GM21367 (cell line): ENCODE measurements around the gene NDRG2.
"Not testable (repeated sequence)": the region's sequence is repeated elsewhere in the genome, so short reads cannot be mapped to it uniquely, and the experiment has no call there.

ENCODE experiments used
- ATAC-seq: cut with Tn5 transposase; IDR thresholded peaks from one replicate; pipeline ENCODE4 v1.9.1; 2021; ENCODE audit not compliant: unreplicated experiment

The NDRG2 gene

DNA sequence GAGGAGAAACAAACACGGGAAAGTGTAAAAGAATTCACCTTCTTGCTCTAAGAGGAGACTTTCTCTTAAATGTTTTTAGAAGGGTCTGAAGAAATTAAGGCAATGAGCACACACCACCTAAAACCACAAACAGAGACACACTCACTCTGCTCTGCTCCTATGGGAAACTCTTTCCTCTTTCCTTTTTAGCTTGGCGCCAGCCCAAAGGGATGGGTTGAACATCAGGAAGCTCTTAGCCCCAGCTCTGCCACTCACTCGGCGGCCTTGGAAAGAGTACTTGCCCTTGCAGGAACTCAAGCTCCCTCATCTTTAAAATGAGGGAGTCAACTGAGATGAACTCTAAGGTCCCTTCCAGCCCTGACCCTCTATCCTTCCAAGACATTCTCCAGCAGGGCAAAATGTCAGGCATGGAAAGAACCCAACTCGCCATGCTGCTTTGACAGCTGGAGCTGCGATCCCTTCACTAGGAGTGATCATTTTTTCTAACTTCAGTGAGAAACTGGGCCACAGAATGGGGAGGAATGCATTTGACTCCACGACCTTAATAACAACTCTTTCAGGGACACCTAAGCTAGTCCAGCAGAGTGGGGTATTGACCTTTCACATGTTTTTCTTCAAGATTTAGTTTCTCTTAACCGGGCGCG, 31.8 kb upstream of the NDRG2 start:
- no peak for ATAC-seq

DNA sequence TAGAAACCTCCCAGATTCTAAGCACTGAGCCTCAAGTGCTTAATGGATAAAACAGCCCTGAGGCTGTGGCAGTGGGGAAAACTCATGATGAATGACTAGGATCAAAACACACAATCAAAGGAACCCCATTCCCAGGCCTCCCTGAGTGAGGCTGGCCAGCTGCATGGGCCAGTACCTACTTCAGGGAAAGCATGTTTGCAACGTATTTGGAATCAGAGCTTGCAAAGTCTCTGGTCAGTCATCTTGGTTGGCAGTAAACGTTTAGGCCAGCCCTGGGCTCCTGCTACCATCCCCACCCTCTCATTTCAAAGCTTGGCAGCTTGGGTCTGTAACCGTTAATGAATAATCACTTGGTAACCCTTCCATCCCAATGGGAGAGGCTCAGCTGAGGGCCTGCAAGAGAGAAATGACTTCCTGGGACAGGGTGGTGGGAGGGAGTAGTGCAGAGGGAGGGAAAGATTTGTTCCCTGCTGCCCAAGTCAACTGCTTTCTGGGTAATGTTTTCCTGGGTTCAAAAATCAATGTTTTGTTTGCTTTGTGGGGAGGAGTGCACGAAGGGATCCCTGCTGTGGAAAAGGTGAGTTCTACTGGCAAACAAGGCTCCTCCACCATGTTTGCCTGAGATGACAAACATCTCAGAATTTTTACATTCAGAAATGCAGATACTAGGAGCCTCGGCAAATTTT, 30.7 kb upstream of the NDRG2 start:
- no peak for ATAC-seq

DNA sequence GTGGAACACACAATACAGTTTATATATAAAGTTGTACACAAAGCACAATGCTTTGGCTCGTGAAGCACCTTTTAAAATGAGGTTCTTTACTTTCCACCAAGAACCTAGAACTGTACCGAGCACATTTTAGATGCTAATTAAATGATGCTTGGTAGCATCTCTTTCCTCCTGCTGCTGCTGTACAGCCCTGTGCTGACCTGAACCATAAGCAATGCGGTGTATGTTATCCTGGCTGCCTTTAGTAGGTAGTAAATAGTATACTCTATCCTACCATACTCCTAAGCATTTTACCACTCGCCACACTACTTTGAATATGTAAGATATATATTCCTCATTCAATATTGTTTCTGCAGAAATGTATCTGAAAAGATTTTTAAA, 29.9 kb upstream of the NDRG2 start:
- ATAC-seq, result no peak

DNA sequence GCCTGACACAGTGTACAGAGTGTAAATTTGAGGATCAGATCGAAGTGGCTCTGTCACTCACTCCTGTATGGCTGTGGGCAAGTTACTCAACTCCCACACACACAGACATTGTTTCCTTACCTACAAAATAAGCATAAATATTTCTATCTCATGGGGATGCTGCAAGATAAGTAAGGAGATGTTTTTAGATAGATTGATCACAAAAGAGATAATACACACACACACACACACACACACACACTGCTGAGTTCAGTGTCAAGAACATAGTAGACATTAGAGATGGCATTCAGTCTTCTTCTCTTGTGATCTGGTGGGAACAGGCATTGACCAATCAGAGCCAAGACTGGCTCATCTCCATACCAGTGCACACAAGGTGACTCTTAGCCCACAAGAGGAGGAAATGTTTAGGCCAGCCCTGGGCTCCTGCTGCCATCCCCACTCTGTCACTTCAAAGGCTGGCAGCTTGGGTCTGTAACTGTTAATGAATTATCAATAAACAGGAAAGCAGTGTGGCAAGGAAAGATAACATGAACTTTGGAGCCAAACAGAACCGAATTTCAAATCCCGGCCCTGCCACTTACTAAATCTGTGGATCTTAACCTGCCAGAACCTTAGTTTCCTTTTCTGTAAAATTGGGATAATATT, 29.4 kb upstream of the NDRG2 start:
- no peak for ATAC-seq

DNA sequence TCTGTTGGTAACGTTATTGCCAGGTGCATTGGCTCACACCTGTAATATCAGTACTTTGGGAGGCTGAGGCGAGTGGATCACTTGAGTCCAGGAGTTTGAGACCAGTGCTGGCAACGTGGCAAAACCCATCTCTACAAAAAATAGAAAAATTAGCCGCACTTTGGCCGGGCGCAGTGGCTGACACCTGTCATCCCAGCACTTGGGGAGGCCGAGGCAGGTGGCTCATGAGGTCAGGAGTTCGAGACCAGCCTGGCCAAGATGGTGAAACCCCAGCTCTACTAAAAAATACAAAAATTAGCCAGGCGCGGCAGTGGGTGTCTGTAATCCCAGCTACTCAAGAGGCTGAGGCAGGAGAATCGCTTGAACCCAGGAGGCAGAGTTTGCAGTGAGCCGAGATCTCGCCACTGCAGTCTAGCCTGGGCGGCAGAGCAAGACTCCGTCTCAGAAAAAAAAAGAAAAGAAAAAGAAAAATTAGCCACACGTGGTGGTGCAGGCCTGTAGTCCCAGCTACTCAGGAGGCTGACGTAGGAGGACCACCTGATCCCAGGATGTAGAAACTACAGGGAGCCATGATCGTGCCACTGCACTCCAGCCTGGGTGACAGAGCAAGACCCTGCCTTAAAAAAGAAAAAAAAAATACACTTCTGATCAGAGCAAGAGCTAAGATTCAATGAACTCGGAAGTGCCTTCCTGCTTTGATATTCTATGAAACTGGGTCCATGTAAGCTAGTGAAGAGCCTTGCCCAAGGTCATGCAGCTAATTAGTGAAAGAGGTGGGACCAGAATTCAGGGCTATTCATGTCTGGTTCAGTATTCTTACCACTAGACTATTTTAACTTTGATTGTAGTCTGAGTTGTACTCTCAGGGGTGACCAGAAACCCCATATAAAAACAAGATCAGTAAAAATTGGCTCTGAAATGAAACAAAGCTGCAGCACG, 28.6 kb upstream of the NDRG2 start:
- ATAC-seq, result no peak

DNA sequence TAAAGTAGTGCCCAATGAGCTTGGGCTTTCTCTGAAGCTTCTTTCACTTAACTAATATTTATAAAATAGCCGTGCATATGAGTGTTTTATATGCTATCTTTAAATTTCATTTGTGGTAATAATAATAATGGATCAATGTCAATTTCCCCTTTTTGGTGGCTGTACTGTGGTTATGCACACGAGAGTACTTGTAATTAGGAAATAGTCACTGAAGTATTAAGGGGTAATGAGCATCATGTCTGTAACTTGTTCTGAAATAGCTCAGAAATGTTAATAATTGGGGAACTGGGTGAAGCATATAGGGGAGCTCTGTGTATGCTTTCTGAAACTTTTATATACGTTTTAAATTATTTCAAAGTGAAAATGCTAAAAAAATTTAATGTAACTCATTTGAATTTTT, 25.7 kb upstream of the NDRG2 start:
- ATAC-seq, result no peak

DNA sequence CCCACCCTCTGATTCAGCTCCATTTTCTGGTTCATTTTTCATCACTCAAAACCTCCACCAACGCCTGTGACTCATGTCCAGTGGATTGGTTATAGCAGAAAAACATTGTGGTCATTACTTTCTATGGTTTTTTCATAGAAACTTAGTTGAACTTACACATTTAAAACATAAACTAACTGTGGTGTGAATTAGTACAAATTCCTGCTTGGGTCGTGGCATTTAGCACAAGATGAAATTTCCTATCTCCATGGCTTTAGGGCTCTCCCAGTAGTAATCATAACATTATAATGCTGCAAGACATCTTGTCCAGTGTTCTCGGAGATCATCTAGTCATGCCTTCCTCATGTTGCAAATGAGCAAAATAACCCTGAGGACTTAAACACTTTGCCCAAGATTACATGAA, 24.4 kb upstream of the NDRG2 start:
- no peak for ATAC-seq

DNA sequence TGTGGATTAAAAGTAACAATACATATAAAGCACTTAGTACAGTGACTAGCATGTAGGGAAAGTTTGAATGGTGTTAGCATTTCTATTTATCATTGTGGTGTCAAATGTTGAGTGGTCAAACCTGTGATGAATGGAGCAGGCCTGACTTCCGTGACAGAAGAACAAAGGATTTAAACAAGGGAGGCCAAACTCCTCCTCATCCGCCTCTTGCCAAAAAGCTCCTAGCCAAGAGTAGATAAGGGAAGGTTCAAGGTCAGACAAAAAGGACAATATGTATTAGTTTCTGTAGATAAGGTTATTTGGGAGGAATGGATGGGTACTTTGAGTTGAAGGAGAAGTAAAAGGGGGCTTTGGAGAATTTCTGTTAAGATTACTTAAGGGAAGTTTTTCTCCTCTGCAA, 23.8 kb upstream of the NDRG2 start:
- no peak for ATAC-seq

DNA sequence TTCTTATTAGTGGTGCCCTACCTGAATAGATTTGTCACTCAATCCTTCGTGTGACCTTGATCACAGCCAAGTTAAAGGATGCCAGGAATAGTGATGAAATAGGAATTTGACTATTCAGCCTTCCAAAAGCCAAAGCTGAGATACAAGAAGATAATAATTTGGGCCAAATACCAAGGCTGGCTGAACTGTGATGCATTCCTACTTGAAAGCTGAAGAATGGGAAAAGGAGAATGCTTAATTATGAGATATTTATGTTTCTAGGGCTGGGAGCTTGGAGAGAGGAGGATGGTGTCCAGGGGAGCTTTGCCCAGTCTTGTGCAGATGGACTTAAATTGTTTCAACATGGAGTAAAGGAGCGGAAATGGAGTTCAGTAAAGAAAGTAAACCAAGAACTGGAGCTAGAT, 22.5 kb upstream of the NDRG2 start:
- no peak for ATAC-seq

DNA sequence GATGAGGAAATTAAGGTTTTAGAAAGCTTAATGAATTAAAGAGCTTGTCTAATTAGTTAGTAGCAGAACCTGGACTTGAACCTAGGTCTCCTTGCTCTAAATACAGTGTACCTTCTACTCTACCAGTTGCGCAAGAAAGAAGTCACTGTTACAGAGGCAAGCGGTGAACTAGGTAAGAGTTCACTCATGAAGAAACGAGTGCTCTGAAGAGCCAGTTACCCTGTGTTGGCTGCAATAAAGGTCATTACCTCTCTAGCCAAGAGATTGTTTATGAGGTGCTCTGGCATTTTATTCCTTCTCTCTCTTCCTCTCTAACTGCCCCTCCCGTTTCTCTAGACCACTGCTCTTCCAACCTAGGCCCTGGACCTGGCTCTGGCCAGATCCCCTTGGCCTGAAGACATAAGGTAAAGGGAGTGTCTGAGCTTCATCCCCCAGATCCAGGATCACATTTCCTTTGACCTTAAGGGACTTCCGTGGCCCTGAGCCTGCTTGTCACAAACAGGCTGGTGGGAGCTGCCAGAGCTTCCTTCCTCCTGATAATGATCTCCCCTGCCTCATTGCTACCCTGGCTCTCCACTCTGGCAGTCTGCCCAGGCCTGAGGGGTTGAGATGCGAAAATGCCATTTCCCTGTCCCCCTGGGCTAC, 19.2 kb upstream of the NDRG2 start:
- no peak for ATAC-seq

DNA sequence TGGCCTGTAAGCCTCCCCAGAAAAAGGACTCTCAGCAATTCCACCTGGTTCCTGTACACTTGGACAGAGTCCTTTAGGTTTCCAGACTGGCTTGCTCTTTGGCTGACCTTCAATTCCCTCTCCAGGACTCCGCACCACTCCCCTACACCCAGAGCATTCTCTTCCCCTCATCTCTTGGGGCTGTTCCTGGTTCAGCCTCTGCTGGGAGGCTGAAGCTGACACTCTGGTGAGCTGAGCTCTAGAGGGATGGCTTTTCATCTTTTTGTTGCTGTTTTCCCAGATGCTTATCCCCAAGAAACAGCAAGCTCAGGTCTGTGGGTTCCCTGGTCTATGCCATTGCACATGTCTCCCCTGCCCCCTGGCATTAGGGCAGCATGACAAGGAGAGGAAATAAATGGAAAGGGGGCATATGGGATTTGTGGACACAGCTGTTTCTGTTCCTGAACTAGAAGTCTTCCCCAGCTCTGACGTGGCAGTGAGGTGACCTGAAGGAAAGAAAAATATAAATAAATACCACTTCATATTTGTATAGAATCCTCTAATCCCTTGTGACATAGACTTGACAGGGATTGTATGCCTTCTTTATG, 18.6 kb upstream of the NDRG2 start:
- no peak for ATAC-seq

DNA sequence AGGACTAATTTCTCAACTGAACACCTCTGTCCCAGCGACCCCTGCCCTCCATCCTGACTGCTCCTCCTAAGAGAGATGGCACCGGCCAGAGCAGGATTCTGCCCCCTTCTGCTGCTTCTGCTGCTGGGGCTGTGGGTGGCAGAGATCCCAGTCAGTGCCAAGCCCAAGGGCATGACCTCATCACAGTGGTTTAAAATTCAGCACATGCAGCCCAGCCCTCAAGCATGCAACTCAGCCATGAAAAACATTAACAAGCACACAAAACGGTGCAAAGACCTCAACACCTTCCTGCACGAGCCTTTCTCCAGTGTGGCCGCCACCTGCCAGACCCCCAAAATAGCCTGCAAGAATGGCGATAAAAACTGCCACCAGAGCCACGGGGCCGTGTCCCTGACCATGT, 18.1 kb upstream of the NDRG2 start:
- ATAC-seq, result no peak

DNA sequence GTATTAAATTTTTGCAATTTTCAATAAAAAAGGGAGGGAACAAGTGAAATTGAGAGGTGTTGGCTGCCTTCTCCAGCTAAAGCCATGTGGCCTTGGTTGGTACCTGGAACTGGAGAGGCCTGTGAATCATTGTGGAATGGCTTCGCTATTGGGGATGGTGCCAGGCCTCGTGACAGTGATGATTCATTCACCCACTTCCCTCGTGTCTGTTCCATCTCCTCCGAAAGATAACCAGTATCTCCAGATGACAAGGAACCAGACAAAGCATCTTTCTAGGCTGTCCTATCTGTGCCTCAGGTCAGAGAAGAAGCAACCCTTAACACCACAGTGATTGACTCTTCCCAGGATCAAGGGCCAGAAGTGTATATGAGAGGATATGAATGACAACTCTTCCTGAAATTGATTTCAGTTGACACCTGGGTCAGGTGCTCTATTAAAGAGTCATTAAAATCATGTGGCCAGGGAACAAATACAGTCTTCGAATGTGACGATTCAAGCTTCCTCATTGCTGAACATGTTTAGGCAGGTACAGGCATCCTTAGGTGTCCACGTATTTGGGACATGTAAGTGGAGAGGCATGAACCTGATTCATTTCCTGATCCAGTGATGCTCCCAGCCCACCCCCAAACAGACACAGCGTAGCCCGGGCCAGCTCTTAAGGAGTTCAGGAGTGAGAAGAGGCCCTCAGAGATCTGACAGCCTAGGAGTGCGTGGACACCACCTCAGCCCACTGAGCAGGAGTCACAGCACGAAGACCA, 17.0 kb upstream of the NDRG2 start, which contains the start of gene RNASE7:
Gene RNASE7, plus strand, starts transcription at position 687 of the 758 bp plus-strand sequence. CDS start 631 bp downstream, outside the sequence.
- ATAC-seq, result no peak

DNA sequence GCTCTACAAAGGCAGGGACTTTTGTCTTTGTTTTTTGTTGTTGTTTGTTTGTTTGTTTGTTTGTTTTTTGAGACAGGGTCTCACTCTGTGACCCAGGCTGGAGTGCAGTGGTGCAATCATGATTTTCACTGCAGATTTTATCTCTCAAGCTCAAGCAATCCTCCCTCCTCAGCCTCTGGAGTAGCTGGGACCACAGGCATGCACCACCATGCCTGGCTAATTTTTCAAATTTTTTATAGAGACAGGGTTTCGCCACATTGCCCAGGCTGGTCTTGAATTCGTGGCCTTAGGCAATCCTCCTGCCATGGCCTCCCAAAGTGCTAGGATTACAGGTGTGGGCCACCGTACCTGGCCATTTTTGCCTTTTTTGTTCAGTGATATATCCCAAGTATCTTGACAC, 16.1 kb upstream of the NDRG2 start:
- ATAC-seq, result not testable (repeated sequence)

DNA sequence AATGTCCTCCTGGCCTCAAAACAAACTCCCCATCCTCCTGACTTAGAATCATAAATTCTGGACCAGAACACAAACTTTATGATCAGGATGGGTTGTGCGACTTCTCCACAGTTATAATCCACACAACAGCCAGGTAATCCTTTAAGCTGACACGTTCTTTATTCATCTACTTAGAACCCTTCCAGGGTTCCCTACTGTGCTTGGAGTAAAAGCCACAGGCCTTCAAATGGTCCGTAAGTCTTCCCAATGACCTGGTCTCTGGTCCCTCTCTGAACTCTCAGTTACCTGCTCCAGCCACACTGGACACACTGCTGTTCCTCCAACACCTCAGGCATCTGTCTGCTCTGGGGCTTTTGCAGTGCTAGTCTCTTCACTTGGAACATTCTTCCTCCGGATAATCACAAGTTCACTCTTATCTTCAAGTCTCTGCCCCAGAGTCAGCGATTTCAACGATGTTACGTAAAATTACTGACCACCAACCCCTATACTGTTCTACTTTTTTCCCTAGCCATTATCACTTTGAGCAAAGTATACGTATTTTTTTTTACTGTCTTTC, 15.6 kb upstream of the NDRG2 start:
- no peak for ATAC-seq

DNA sequence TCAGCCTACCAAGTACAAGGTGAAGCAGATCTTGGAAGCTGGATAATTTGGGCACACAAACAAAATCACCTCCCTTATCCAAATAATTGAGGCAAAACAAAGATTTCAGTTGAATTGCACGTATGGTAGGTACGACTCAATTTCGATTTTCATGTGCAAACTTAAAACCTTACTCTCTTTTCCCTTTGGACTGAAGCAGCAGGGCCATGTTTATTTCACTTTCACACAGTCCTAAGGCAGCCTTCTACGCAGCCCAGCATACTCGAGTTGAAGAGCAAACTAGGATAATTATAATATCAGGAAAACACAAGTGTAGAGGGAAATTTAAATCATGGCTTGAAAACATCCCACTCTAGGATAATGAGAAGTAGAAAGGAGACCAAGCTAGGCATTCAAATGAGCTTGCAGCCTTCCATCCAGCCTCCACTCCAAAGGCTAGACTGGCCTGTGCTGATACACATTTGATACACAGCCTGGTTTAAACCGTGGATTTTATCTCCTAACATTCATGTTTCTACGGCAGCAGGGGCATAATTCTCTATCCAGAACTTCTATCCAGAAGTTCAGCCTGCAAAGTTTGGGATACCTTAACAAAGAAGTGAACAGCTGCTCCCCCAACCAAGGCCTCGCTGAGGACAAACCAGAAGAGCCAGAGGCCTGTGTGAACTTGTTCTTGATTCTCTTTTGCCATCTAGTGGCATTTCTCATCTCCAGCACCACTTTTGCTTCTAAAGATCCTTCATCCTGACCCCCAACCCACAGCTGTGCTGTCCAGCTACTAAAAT, 14.9 kb upstream of the NDRG2 start:
- no peak for ATAC-seq

DNA sequence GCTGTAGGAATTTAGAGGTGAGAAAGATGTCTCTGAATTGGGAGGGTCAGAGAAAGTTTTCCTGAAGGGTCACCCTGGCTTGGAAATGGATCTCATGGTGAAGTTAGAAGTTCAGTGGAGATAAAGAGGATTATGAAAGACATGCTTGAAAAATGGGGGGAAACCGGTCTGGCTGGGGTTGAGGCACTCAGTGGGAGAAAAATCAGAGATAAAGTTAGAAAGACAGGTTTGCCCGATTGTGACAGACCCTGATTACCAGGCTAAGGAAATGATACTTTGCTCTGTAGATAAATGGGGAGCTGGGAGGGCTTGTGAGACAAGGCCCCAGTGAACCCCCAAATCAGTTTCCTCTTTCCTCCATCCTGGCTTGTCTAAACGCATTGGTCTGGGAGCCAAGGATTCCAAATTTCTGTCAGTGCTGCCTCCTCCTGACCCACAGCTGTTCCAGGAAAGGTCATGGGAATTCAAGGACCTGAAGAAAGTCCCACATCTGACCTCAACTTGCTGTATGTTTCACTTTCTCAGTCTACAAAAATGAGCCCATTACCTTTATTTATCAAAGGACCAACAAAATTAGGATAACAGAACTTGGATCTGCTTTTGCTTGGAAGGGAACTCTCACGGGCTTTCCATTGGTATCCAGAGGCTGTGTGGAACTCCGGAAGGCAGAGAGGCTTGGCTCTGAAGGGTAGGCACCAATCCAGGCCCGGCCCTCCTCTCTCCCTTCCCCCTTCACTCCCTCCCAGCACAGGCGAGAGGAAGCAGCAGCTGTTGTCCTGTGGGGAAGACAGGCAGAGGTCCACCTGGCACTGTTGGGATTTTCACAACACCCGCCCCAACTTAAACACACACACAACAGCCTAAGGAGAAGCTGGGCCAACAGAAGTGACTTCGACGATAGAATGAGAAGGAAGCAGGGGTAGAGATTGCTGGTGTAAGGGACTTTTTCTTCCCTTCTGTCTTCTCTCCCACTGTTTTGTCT, 13.9 kb upstream of the NDRG2 start:
- ATAC-seq, result no peak
